Neural cell (in vitro differentiated cells): ENCODE measurements around the gene TMEM235.

Source experiments
- EP300 ChIP-seq: fragments of 450-650 bp; conservative IDR thresholded peaks from 2 replicates; pipeline ENCODE4 v1.6.1; 2014; ENCODE audit warnings: antibody characterized with exemption, mild to moderate bottlenecking, moderate library complexity; ENCODE audit not compliant: poor library complexity, severe bottlenecking
- EZH2 ChIP-seq: fragments of 200-600, 300-800 bp; shearing (Covaris generic), sonication (generic); IDR thresholded peaks from 2 replicates; pipeline ENCODE4 v1.6.1; 2014; ENCODE audit warnings: antibody characterized with exemption, low read length, borderline replicate concordance, mild to moderate bottlenecking; ENCODE audit not compliant: insufficient read depth, poor library complexity, severe bottlenecking
- TF ChIP-seq, protein P1 (sequence below): fragments of 450-650 bp; IDR thresholded peaks from 2 replicates; pipeline ENCODE4 v1.5.1; 2014; ENCODE audit warnings: antibody characterized with exemption, mild to moderate bottlenecking, moderate library complexity; ENCODE audit not compliant: poor library complexity, severe bottlenecking

DNA sequence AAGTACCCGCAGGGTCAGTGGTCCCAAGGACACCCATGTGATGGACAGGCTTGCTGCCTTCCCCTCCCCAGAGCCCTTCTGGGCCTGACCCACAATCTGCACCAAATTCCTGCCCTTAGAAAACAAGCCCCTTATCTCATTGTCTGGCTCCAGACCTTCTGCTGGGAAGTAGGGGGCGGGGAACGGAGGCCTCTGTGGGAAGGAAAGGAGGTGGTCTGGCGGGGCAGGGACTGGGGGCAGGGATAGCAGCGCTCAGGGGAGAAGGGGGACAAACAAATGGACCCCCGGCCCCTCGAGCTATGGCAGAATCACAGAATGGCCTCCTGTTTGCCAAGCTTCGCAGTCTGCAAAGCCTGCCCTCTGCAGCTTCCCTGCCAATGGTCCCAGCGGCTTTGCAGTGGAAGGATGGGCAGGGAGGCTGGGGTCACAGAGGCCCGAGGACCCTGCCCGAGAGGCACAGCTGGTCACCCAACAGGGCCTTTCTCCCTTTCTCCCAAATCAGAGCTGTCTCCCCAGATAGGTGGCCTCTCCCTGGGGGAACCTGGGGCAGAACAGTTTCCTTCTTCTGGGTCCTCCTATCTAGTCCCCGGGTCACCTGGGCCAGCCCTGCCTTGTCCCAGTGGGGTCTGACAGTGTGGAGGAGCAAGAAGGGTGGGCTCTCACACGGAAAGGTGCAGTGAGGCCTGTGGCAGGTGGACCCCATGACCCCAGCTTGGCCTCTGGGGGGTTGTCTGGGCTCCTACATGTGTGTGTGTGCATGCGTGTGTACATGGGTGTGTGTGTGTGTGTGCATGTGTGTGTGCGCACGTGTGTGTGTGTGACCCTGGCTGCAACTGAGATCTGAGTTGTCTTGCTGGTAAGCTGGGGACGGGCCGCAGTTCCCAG, 25.5 kb downstream of the TMEM235 start:
- TF ChIP-seq, protein P1, sequence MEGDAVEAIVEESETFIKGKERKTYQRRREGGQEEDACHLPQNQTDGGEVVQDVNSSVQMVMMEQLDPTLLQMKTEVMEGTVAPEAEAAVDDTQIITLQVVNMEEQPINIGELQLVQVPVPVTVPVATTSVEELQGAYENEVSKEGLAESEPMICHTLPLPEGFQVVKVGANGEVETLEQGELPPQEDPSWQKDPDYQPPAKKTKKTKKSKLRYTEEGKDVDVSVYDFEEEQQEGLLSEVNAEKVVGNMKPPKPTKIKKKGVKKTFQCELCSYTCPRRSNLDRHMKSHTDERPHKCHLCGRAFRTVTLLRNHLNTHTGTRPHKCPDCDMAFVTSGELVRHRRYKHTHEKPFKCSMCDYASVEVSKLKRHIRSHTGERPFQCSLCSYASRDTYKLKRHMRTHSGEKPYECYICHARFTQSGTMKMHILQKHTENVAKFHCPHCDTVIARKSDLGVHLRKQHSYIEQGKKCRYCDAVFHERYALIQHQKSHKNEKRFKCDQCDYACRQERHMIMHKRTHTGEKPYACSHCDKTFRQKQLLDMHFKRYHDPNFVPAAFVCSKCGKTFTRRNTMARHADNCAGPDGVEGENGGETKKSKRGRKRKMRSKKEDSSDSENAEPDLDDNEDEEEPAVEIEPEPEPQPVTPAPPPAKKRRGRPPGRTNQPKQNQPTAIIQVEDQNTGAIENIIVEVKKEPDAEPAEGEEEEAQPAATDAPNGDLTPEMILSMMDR: no peak
- TF ChIP-seq EZH2: no peak
- no peak for TF ChIP-seq EP300
